SK-N-SH (cell line): ENCODE measurements around the gene FBXO31.

Source experiments
- RXRA ChIP-seq: IDR thresholded peaks from 2 replicates; pipeline ENCODE4 v1.4.0; 2012; ENCODE audit warnings: low read depth, mild to moderate bottlenecking, borderline replicate concordance
- TAF1 ChIP-seq: IDR thresholded peaks from 2 replicates; pipeline ENCODE4 v1.6.1; 2012; ENCODE audit warnings: low read depth, mild to moderate bottlenecking, low read length, moderate library complexity, borderline replicate concordance
- TF ChIP-seq, protein P1 (sequence below): fragments of 200-600 bp; sonication (generic); IDR thresholded peaks from 2 replicates; pipeline ENCODE4 v1.6.1; 2017; ENCODE audit warnings: antibody characterized with exemption, mild to moderate bottlenecking, moderate library complexity

DNA sequence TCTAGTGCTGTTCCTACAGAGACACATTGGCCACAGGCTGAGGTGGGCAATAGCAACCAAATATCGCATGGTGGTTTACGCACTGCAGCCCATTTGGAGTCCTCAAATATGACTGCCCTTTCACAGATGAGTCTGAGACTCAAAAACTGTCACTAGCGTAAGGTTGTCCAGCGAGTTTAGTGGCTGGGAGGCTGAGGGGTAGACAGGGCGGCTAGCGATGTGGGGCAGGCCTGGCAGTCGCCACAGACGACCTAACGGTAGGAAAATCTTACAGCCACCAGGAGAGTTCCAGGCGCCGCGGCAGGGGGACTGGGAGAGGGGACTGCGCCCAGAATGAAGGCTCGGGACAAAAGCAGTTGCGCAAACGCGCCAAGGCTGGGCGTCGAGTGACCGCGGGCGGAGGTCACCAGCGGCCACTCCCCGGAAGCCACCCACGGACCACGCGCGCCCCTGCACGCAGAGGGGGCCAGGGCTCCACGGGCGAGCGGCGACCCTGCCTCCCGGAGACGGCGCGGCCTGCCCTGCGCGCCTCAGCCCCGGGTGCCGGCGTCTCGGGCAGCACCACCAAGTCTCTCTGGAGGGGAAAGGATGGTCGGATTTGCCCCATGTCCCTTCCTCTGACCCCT lies 7.9 kb upstream of the FBXO31 start:
- no peak for TF ChIP-seq RXRA
- TF ChIP-seq, protein P1, sequence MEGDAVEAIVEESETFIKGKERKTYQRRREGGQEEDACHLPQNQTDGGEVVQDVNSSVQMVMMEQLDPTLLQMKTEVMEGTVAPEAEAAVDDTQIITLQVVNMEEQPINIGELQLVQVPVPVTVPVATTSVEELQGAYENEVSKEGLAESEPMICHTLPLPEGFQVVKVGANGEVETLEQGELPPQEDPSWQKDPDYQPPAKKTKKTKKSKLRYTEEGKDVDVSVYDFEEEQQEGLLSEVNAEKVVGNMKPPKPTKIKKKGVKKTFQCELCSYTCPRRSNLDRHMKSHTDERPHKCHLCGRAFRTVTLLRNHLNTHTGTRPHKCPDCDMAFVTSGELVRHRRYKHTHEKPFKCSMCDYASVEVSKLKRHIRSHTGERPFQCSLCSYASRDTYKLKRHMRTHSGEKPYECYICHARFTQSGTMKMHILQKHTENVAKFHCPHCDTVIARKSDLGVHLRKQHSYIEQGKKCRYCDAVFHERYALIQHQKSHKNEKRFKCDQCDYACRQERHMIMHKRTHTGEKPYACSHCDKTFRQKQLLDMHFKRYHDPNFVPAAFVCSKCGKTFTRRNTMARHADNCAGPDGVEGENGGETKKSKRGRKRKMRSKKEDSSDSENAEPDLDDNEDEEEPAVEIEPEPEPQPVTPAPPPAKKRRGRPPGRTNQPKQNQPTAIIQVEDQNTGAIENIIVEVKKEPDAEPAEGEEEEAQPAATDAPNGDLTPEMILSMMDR: no peak
- TF ChIP-seq TAF1: no peak
